ENCODE measurements around the gene CREB3.

CREB3 gene

GRCh38 chr9:35754264-35754663, 21.8 kb downstream of the CREB3 start, which contains the start of gene MSMP:
TSS of gene MSMP (minus strand) at chr9:35754276. CDS start at chr9:35754129, 147 bp downstream.
- Histone ChIP-seq H3F3A (ENCODE audit: insufficient read depth, low read length) (peaks cover 20% of the 10 kb centered on the region), H3K27me3 (replicated peaks; ENCODE audit: insufficient read depth, low read length) (no peaks in the 10 kb centered on the region), H3K27ac (ENCODE audit: low read length) (no peak within 1 kb of the TSS), H3K79me2 (ENCODE audit: low read length) (peaks cover 37% of the 10 kb centered on the region), H2AFZ (ENCODE audit: low read length) (no peak within 1 kb of the TSS), H3K9me3 (replicated peaks; ENCODE audit: insufficient read depth, low read length) (no peaks in the 10 kb centered on the region), H3K4me2 (ENCODE audit: low read depth, low read length) (no peak within 1 kb of the TSS), H3K9ac (ENCODE audit: low read length) (no peak within 1 kb of the TSS), H3K9me2 (replicated peaks; ENCODE audit: insufficient read depth, low read length) (no peaks in the 10 kb centered on the region), H3K4me1 (ENCODE audit: low read length) (peaks cover 24% of the 10 kb centered on the region), H4K20me1 (ENCODE audit: insufficient read depth, low read length) (no peaks in the 10 kb centered on the region), H3K4me3 (ENCODE audit: low read length) (no peak within 1 kb of the TSS), H3K36me3 (replicated peaks; ENCODE audit: insufficient read depth, low read length) (0 out of 2 replicates have a peak, but pooled peaks cover 5% of the 10 kb centered on the region)
- TF ChIP-seq, protein P1, sequence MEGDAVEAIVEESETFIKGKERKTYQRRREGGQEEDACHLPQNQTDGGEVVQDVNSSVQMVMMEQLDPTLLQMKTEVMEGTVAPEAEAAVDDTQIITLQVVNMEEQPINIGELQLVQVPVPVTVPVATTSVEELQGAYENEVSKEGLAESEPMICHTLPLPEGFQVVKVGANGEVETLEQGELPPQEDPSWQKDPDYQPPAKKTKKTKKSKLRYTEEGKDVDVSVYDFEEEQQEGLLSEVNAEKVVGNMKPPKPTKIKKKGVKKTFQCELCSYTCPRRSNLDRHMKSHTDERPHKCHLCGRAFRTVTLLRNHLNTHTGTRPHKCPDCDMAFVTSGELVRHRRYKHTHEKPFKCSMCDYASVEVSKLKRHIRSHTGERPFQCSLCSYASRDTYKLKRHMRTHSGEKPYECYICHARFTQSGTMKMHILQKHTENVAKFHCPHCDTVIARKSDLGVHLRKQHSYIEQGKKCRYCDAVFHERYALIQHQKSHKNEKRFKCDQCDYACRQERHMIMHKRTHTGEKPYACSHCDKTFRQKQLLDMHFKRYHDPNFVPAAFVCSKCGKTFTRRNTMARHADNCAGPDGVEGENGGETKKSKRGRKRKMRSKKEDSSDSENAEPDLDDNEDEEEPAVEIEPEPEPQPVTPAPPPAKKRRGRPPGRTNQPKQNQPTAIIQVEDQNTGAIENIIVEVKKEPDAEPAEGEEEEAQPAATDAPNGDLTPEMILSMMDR (IDR thresholded peaks at IDR 0.05; ENCODE audit: low read length), result no peak
- TF ChIP-seq EZH2phosphoT487 (IDR thresholded peaks at IDR 0.05; ENCODE audit: low read length) (no peak), EZH2 (optimal IDR thresholded peaks at IDR 0.05; ENCODE audit: low read depth, low read length) (no peak)
- DNase-seq, result no peak

- no peaks in the 10 kb centered on the region for H3K9me2 ChIP-seq (replicated peaks; ENCODE audit: insufficient read depth, low read length)
- peaks cover 24% of the 10 kb centered on the region for H3K4me1 ChIP-seq (ENCODE audit: low read length)
- no peak overlapping the region for H3K4me3 ChIP-seq (ENCODE audit: low read length)
- TF ChIP-seq, protein P1 (IDR thresholded peaks at IDR 0.05; ENCODE audit: low read length), result no peak
- TF ChIP-seq EZH2phosphoT487 (IDR thresholded peaks at IDR 0.05; ENCODE audit: low read length), result no peak
- TF ChIP-seq EZH2 (optimal IDR thresholded peaks at IDR 0.05; ENCODE audit: low read depth, low read length), result no peak
- peaks cover 13% of the 10 kb centered on the region; the same call in 1 of the 2 replicates for H3F3A ChIP-seq (ENCODE audit: insufficient read depth, low read length)
- no peak for DNase-seq
- no peak overlapping the region for H3K9ac ChIP-seq (ENCODE audit: low read length)
- H3K4me2 ChIP-seq (ENCODE audit: low read depth, low read length), result no peak overlapping the region
- H4K20me1 ChIP-seq (ENCODE audit: insufficient read depth, low read length), result no peaks in the 10 kb centered on the region
- no peak overlapping the region for H2AFZ ChIP-seq (ENCODE audit: low read length)
- no peaks in the 10 kb centered on the region for H3K27me3 ChIP-seq (replicated peaks; ENCODE audit: insufficient read depth, low read length)
- no peak overlapping the region for H3K27ac ChIP-seq (ENCODE audit: low read length)
- peaks cover 36% of the 10 kb centered on the region for H3K79me2 ChIP-seq (ENCODE audit: low read length)
- 0 out of 2 replicates have a peak, but pooled peaks cover 5% of the 10 kb centered on the region for H3K36me3 ChIP-seq (replicated peaks; ENCODE audit: insufficient read depth, low read length)
- H3K9me3 ChIP-seq (replicated peaks; ENCODE audit: insufficient read depth, low read length), result no peaks in the 10 kb centered on the region
Observed at GRCh38 chr9:35755071-35755470, 22.6 kb downstream of the CREB3 start.

- Histone ChIP-seq H3K4me3 (ENCODE audit: low read length) (peak overlapping the region; percentile 94), H3F3A (ENCODE audit: insufficient read depth, low read length) (peaks cover 13% of the 10 kb centered on the region; the same call in 1 of the 2 replicates), H3K4me2 (ENCODE audit: low read depth, low read length) (peak overlapping the region; percentile 86), H3K4me1 (ENCODE audit: low read length) (peaks cover 20% of the 10 kb centered on the region), H3K9ac (ENCODE audit: low read length) (peak overlapping the region; percentile 87), H3K27ac (ENCODE audit: low read length) (peak overlapping the region; percentile 69; the same call in 1 of the 2 replicates), H2AFZ (ENCODE audit: low read length) (peak overlapping the region; percentile 89), H3K79me2 (ENCODE audit: low read length) (peaks cover 43% of the 10 kb centered on the region), H4K20me1 (ENCODE audit: insufficient read depth, low read length) (no peaks in the 10 kb centered on the region), H3K27me3 (replicated peaks; ENCODE audit: insufficient read depth, low read length) (no peaks in the 10 kb centered on the region), H3K36me3 (replicated peaks; ENCODE audit: insufficient read depth, low read length) (no peaks in the 10 kb centered on the region), H3K9me3 (replicated peaks; ENCODE audit: insufficient read depth, low read length) (no peaks in the 10 kb centered on the region), H3K9me2 (replicated peaks; ENCODE audit: insufficient read depth, low read length) (no peaks in the 10 kb centered on the region)
- DNase-seq, result peak; percentile 66
- TF ChIP-seq, protein P1 (IDR thresholded peaks at IDR 0.05; ENCODE audit: low read length), result peak; percentile 86
- TF ChIP-seq EZH2phosphoT487 (IDR thresholded peaks at IDR 0.05; ENCODE audit: low read length) (no peak), EZH2 (optimal IDR thresholded peaks at IDR 0.05; ENCODE audit: low read depth, low read length) (no peak)
Observed at GRCh38 chr9:35756275-35757225, 24.1 kb downstream of the CREB3 start.
